Ectodermal cell (in vitro differentiated cells): Measurements from ENCODE around the gene AVPR1B.

Experiments
- H3K27ac ChIP-seq: 2 replicates; pipeline ENCODE4 v1.7.0; 2013; ENCODE audit warnings: mild to moderate bottlenecking, low read depth, low read length; ENCODE audit not compliant: insufficient read depth, poor library complexity, severe bottlenecking
- H3K27me3 ChIP-seq: 2 replicates; pipeline ENCODE4 v1.7.0; 2013; ENCODE audit warnings: mild to moderate bottlenecking, low read length; ENCODE audit not compliant: insufficient read depth, control insufficient read depth, poor library complexity, severe bottlenecking
- H3K36me3 ChIP-seq: one replicate; pipeline ENCODE4 v1.7.0; 2013; ENCODE audit warnings: low read length; ENCODE audit not compliant: control insufficient read depth, insufficient read depth
- H3K4me1 ChIP-seq: one replicate; pipeline ENCODE4 v1.7.0; 2013; ENCODE audit warnings: low read length; ENCODE audit not compliant: control insufficient read depth, insufficient read depth
- H3K4me3 ChIP-seq: 2 replicates; pipeline ENCODE4 v1.7.0; 2013; ENCODE audit warnings: low read depth, low read length, control low read depth; ENCODE audit not compliant: insufficient read depth
- H3K9me3 ChIP-seq: 2 replicates; pipeline ENCODE4 v1.7.0; 2013; ENCODE audit warnings: mild to moderate bottlenecking, low read length, moderate library complexity; ENCODE audit not compliant: control insufficient read depth
- WGBS, 2 experiments: methylation state at CpG; one replicate each; pipeline ENCODE4 v1.1.7; 2013; ENCODE audit warnings: missing lambda C conversion rate in 2 of 2; 5-methylcytosine and 5-hydroxymethylcytosine counted together

AVPR1B gene

GRCh38 chr1:206102292-206102936 is 14.8 kb downstream of the AVPR1B start:
- Histone ChIP-seq H3K27me3 (no peaks in the 10 kb centered on the region), H3K9me3 (no peaks in the 10 kb centered on the region), H3K36me3 (no peaks in the 10 kb centered on the region), H3K4me1 (no peaks in the 10 kb centered on the region), H3K4me3 (no peak overlapping the region), H3K27ac (no peak overlapping the region)

GRCh38 chr1:206101351-206102045 is 15.7 kb downstream of the AVPR1B start:
- WGBS, 2 experiments = 89 to 93% methylated on average over 6 of the region's 6 CpGs

GRCh38 chr1:206100226-206100815 is 16.9 kb downstream of the AVPR1B start:
- Histone ChIP-seq H3K27ac (no peak overlapping the region), H3K27me3 (no peaks in the 10 kb centered on the region), H3K4me1 (no peaks in the 10 kb centered on the region), H3K36me3 (no peaks in the 10 kb centered on the region), H3K4me3 (no peak overlapping the region), H3K9me3 (no peaks in the 10 kb centered on the region)
- WGBS, 2 experiments = 93 to 94% methylated on average over 1 of the region's 1 CpG

More at GRCh38 chr1:206101351-206102045, 15.7 kb downstream of the AVPR1B start:
- H3K27ac ChIP-seq = no peak overlapping the region
- no peaks in the 10 kb centered on the region for H3K36me3 ChIP-seq
- H3K9me3 ChIP-seq = no peaks in the 10 kb centered on the region
- no peaks in the 10 kb centered on the region for H3K27me3 ChIP-seq
- no peaks in the 10 kb centered on the region for H3K4me1 ChIP-seq
- no peak overlapping the region for H3K4me3 ChIP-seq

- no peaks in the 10 kb centered on the region for H3K9me3 ChIP-seq
- H3K27ac ChIP-seq = no peak overlapping the region
- 94 to 95% methylated on average over 8 of the region's 9 CpGs for WGBS, 2 experiments
- no peaks in the 10 kb centered on the region for H3K36me3 ChIP-seq
- no peaks in the 10 kb centered on the region for H3K27me3 ChIP-seq
- H3K4me3 ChIP-seq = no peak overlapping the region
- no peaks in the 10 kb centered on the region for H3K4me1 ChIP-seq
Observed at GRCh38 chr1:206098242-206098919, 18.8 kb downstream of the AVPR1B start.

GRCh38 chr1:206097381-206097780 is 19.8 kb downstream of the AVPR1B start:
- H3K4me3 ChIP-seq = no peak overlapping the region
- H3K36me3 ChIP-seq = no peaks in the 10 kb centered on the region
- H3K9me3 ChIP-seq = no peaks in the 10 kb centered on the region
- H3K27me3 ChIP-seq = no peaks in the 10 kb centered on the region
- H3K4me1 ChIP-seq = no peaks in the 10 kb centered on the region
- no peak overlapping the region for H3K27ac ChIP-seq
- WGBS, 2 experiments = 94 to 95% methylated on average over 3 of the region's 3 CpGs

- H3K9me3 ChIP-seq = no peaks in the 10 kb centered on the region
- no peak overlapping the region for H3K27ac ChIP-seq
- WGBS, 2 experiments = 57 to 92% methylated on average over 3 to 7 of the region's 7 CpGs
- H3K27me3 ChIP-seq = no peaks in the 10 kb centered on the region
- H3K4me3 ChIP-seq = no peak overlapping the region
- H3K4me1 ChIP-seq = no peaks in the 10 kb centered on the region
- H3K36me3 ChIP-seq = no peaks in the 10 kb centered on the region
Observed at GRCh38 chr1:206094024-206094423, 23.2 kb downstream of the AVPR1B start.

- no peak overlapping the region for H3K27ac ChIP-seq
- H3K9me3 ChIP-seq = no peaks in the 10 kb centered on the region
- no peaks in the 10 kb centered on the region for H3K36me3 ChIP-seq
- H3K27me3 ChIP-seq = no peaks in the 10 kb centered on the region
- WGBS, 2 experiments = 91 to 94% methylated on average over 2 to 3 of the region's 3 CpGs
- H3K4me3 ChIP-seq = no peak overlapping the region
- H3K4me1 ChIP-seq = no peaks in the 10 kb centered on the region
Observed at GRCh38 chr1:206089341-206089740, 27.8 kb downstream of the AVPR1B start.

GRCh38 chr1:206087091-206087490 is 30.1 kb downstream of the AVPR1B start:
- Histone ChIP-seq H3K27me3 (no peaks in the 10 kb centered on the region), H3K36me3 (no peaks in the 10 kb centered on the region), H3K9me3 (no peaks in the 10 kb centered on the region), H3K4me3 (no peak overlapping the region), H3K27ac (no peak overlapping the region), H3K4me1 (no peaks in the 10 kb centered on the region)
- 93 to 97% methylated on average over 3 of the region's 3 CpGs for WGBS, 2 experiments

- Histone ChIP-seq H3K9me3 (no peaks in the 10 kb centered on the region), H3K27me3 (no peaks in the 10 kb centered on the region), H3K4me1 (no peaks in the 10 kb centered on the region), H3K36me3 (no peaks in the 10 kb centered on the region), H3K4me3 (no peak overlapping the region), H3K27ac (no peak overlapping the region)
- WGBS, 2 experiments = 94 to 97% methylated on average over 2 of the region's 2 CpGs
Observed at GRCh38 chr1:206083750-206084149, 33.4 kb downstream of the AVPR1B start.
